Right atrium auricular region (tissue), 2 donors: ENCODE measurements around the gene TRPC4. TPM values are rescaled to one million over a fixed set of nuclear protein-coding genes. Genes with fewer than 3 reads are reported as not detected.

Experiments used
- DNase-seq: peaks from one replicate; pipeline ENCODE4 v3.0.0-alpha.2; 2019; ENCODE audit warnings: low spot score
- H3K27ac ChIP-seq, 2 donors: fragments of 200-600 bp; sonication (generic); 1 replicate in 1 of 2; 2 replicates in 1 of 2; pipeline ENCODE4 v1.5.1; 2016 to 2019
- H3K27me3 ChIP-seq, 2 donors: fragments of 200-600 bp; sonication (generic); one replicate each; pipeline versions ENCODE4 v1.5.1 to v1.6.0; 2017 to 2019
- H3K36me3 ChIP-seq: fragments of 200-600 bp; sonication (generic); one replicate; pipeline ENCODE4 v1.5.1; 2016
- H3K4me1 ChIP-seq, 2 donors: fragments of 200-600 bp; sonication (generic); one replicate each; pipeline versions ENCODE4 v1.5.1 to v1.6.0; 2017 to 2019
- H3K4me3 ChIP-seq, 2 donors: fragments of 200-600 bp; sonication (generic); 1 replicate in 1 of 2; 2 replicates in 1 of 2; pipeline ENCODE4 v1.5.1; 2017 to 2019; ENCODE audit warnings: mild to moderate bottlenecking in 1 of 2, moderate library complexity in 1 of 2
- H3K9me3 ChIP-seq, 2 donors: fragments of 200-600 bp; sonication (generic); one replicate each; pipeline ENCODE4 v1.5.1; 2019
- total RNA-seq, 2 donors: library from RNA; depleted of rRNA; stranded (reverse); fragments of >200 nt; gene quantifications; one replicate each; pipeline ENCODE4 v1.1.0, GENCODE V29; 2016
- TF ChIP-seq, protein P1 (sequence below), 2 donors: fragments of 200-600 bp; sonication (generic); IDR thresholded peaks; one replicate each; pipeline ENCODE4 v1.5.1; 2019; ENCODE audit warnings: antibody characterized with exemption in 2 of 2

TRPC4 gene
- total RNA-seq, 2 donors from 2014 or later = 0.48 to 1.7 TPM

DNA sequence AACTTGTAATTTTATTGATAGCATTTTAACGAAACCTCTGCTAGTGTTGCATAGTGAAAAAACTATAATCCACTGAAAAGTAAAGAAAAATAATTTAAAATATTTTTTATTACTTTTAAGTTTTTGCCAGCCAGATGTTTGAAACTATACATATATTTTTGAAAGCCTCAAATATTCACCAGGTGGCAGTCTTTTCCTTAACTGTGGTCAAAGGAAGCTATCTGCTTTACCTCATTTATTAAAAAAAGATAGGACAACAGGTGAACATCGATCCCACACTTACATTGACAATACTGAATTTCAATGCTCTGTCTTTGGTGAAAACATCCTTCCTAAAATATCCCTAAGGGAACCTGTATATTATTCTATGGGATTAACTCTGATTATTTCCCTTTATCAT is 100.5 kb downstream of the TRPC4 start:
- TF ChIP-seq, protein P1, sequence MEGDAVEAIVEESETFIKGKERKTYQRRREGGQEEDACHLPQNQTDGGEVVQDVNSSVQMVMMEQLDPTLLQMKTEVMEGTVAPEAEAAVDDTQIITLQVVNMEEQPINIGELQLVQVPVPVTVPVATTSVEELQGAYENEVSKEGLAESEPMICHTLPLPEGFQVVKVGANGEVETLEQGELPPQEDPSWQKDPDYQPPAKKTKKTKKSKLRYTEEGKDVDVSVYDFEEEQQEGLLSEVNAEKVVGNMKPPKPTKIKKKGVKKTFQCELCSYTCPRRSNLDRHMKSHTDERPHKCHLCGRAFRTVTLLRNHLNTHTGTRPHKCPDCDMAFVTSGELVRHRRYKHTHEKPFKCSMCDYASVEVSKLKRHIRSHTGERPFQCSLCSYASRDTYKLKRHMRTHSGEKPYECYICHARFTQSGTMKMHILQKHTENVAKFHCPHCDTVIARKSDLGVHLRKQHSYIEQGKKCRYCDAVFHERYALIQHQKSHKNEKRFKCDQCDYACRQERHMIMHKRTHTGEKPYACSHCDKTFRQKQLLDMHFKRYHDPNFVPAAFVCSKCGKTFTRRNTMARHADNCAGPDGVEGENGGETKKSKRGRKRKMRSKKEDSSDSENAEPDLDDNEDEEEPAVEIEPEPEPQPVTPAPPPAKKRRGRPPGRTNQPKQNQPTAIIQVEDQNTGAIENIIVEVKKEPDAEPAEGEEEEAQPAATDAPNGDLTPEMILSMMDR (IDR thresholded peaks at IDR 0.05) = no peak
- no peaks in the 10 kb centered on the region for H3K27me3 ChIP-seq
- H3K27ac ChIP-seq = no peak overlapping the region
- DNase-seq = no peak
- H3K36me3 ChIP-seq = no peaks in the 10 kb centered on the region
- H3K9me3 ChIP-seq = no peaks in the 10 kb centered on the region
- H3K4me3 ChIP-seq = no peak overlapping the region
- H3K4me1 ChIP-seq = no peaks in the 10 kb centered on the region

DNA sequence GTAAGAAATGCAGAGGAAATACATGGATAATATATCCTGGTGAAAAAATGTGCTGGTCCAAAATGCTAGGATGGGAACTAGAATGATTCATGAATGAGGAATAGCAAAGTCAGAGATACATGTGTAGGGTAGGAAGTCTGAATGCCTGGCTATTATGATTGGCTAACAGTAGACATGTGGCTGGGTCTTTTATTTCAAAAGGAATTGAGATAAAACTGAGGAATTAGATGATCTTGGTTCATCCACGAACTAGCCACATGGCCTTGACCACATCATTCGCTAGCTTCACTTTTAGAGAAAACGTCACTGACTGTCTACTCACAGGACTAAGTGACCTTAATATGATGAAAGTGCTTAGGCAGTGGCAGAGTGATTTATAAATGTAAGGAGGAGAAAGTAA is 103.1 kb downstream of the TRPC4 start:
- Histone ChIP-seq H3K4me1 (no peaks in the 10 kb centered on the region), H3K4me3 (no peak overlapping the region), H3K27ac (no peak overlapping the region), H3K27me3 (no peaks in the 10 kb centered on the region), H3K9me3 (no peaks in the 10 kb centered on the region), H3K36me3 (no peaks in the 10 kb centered on the region)
- TF ChIP-seq, protein P1 (IDR thresholded peaks at IDR 0.05) = no peak
- DNase-seq = no peak

DNA sequence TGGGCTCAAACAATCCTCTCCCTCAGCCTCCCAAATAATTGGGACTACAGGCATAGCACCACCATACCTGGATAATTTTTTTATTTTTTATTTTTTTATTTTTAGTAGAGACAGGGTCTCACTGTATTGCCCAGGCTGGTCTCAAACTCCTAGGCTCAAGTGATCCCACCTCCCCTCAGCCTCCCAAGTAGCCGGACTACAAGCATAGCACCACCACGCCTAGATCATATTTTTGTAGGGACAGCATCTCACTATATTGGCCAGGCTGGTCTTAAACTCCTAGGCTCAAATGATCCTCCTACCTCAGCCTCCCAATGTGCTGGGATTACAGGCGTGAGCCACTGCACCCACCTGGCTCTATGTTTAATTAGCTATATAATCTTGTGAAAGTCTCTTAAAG is 114.2 kb downstream of the TRPC4 start:
- TF ChIP-seq, protein P1 (IDR thresholded peaks at IDR 0.05) = no peak
- no peak for DNase-seq

DNA sequence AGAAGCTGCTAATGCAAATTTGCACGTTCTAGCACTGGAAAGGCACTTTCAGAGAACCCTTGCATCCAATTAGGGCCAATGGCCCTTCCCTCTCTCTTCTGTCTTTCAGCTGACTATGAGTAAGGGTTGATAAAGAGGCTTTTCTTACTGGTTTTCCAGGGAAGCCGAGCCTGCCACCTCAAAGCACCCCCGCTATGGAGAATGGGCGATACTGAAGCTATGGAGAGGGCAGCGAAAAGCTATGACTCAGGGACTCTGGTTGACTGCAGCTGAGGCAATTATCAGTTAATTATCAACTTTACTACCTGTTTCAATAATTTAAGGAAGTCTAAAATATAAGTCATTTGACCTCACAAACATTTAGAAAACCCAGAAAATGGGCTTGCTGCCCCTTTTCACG is 115.8 kb downstream of the TRPC4 start:
- TF ChIP-seq, protein P1 (IDR thresholded peaks at IDR 0.05) = no peak
- H3K36me3 ChIP-seq = no peaks in the 10 kb centered on the region

More for the DNA sequence above, 114.2 kb downstream of the TRPC4 start:
- H3K36me3 ChIP-seq = no peaks in the 10 kb centered on the region
- H3K9me3 ChIP-seq = no peaks in the 10 kb centered on the region
- H3K27ac ChIP-seq = no peak overlapping the region
- no peaks in the 10 kb centered on the region for H3K27me3 ChIP-seq
- no peak overlapping the region for H3K4me3 ChIP-seq
- no peaks in the 10 kb centered on the region for H3K4me1 ChIP-seq

DNA sequence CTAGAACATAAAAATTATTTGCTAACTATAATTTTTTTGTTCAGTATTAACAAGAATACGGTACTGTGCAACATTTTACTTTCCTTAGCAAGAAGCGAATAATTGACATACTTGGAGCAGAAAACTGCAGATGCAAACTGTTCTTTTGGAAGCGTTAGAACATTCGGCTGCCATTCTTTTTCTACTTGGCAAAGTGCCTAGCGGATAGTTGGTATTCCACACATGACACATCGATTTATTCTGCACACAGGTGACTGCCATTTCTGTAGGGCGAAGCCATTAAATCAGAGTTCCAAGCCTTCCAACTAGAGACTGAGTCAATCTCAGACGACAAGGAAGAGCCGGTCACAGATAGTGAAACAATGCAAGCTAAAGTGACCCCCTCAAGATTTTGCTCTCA is 117.4 kb downstream of the TRPC4 start:
- no peaks in the 10 kb centered on the region for H3K27me3 ChIP-seq
- H3K9me3 ChIP-seq = no peaks in the 10 kb centered on the region
- no peaks in the 10 kb centered on the region for H3K4me1 ChIP-seq
- H3K27ac ChIP-seq = no peak overlapping the region
- DNase-seq = no peak
- TF ChIP-seq, protein P1 (IDR thresholded peaks at IDR 0.05) = no peak
- no peak overlapping the region for H3K4me3 ChIP-seq
- no peaks in the 10 kb centered on the region for H3K36me3 ChIP-seq

More for the DNA sequence above, 115.8 kb downstream of the TRPC4 start:
- no peak for DNase-seq
- no peak overlapping the region for H3K4me3 ChIP-seq
- H3K9me3 ChIP-seq = no peaks in the 10 kb centered on the region
- no peaks in the 10 kb centered on the region for H3K4me1 ChIP-seq
- H3K27me3 ChIP-seq = no peaks in the 10 kb centered on the region
- H3K27ac ChIP-seq = no peak overlapping the region

DNA sequence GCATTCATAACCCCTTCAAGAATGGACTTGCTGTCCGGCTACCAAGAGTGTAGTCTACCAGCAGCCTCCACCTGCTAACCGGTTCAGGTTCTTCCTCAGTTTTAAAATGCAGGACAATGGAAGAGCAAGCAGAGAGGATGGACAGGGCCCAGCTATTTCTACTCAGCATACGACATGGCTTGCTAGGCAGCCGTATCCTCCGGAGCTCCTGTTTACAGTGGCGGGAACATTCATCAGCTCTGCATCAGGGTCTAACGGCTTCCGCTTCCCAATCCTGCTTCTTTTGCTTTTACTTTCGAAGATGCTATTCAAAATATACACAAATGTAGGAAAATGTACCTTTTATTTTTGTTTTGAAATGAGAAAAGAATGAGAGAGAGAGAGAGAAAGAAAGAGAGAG is 118.5 kb downstream of the TRPC4 start:
- Histone ChIP-seq H3K4me1 (no peaks in the 10 kb centered on the region), H3K4me3 (no peak overlapping the region), H3K27ac (no peak overlapping the region), H3K27me3 (no peaks in the 10 kb centered on the region), H3K36me3 (no peaks in the 10 kb centered on the region), H3K9me3 (no peaks in the 10 kb centered on the region)
- TF ChIP-seq, protein P1 (IDR thresholded peaks at IDR 0.05) = no peak
- no peak for DNase-seq
